Thoracic aorta (tissue), 2 donors: Measurements from ENCODE around the gene CYP27A1. TPM values are rescaled to one million over a fixed set of nuclear protein-coding genes. Genes with fewer than 3 reads are reported as not detected.
"Not testable (repeated sequence)": the region's sequence is repeated elsewhere in the genome, so short reads cannot be mapped to it uniquely, and the experiment has no call there.

Experiments used
- ATAC-seq: fragments of 150-250 bp; one replicate; pipeline ENCODE4 v1.8.0; 2017; ENCODE audit warnings: low read depth; ENCODE audit not compliant: insufficient number of reproducible peaks, low FRiP score
- DNase-seq: peaks from one replicate; pipeline ENCODE4 v3.0.0-alpha.2; 2020; ENCODE audit warnings: low spot score
- H3K27ac ChIP-seq, 2 donors: fragments of 200-600 bp; sonication (generic); 1 replicate in 1 of 2; 2 replicates in 1 of 2; pipeline ENCODE4 v1.5.1; 2016; ENCODE audit warnings: mild to moderate bottlenecking in 2 of 2, moderate library complexity in 2 of 2
- H3K27me3 ChIP-seq: fragments of 200-600 bp; sonication (generic); replicated peaks from 2 replicates; pipeline ENCODE4 v1.6.0; 2016; ENCODE audit warnings: mild to moderate bottlenecking; ENCODE audit not compliant: insufficient read depth
- H3K36me3 ChIP-seq: fragments of 200-600 bp; sonication (generic); one replicate; pipeline ENCODE4 v1.5.1; 2016
- H3K4me1 ChIP-seq, 2 donors: fragments of 200-600 bp; sonication (generic); 1 replicate in 1 of 2; 2 replicates in 1 of 2; pipeline versions ENCODE4 v1.5.1 to v1.6.0; 2016; ENCODE audit warnings: low read depth in 2 of 2, mild to moderate bottlenecking in 1 of 2; ENCODE audit not compliant: control insufficient read depth in 1 of 2
- H3K4me3 ChIP-seq: fragments of 200-600 bp; sonication (generic); 2 replicates; pipeline ENCODE4 v1.5.1; 2016; ENCODE audit warnings: mild to moderate bottlenecking
- H3K9me3 ChIP-seq: fragments of 200-600 bp; sonication (generic); 2 replicates; pipeline ENCODE4 v1.5.1; 2016
- total RNA-seq, 2 donors: library from RNA; depleted of rRNA; stranded (reverse); fragments of >200 nt; gene quantifications; one replicate each; pipeline versions ENCODE4 v1.1.0 to v1.2.3, GENCODE V29; 2016
- TF ChIP-seq, protein P1 (sequence below): fragments of 200-600 bp; sonication (generic); IDR thresholded peaks from one replicate; pipeline ENCODE4 v1.5.1; 2019; ENCODE audit warnings: antibody characterized with exemption

Gene CYP27A1
- total RNA-seq, 2 donors from 2014 or later = 31.6 to 37.8 TPM

DNA sequence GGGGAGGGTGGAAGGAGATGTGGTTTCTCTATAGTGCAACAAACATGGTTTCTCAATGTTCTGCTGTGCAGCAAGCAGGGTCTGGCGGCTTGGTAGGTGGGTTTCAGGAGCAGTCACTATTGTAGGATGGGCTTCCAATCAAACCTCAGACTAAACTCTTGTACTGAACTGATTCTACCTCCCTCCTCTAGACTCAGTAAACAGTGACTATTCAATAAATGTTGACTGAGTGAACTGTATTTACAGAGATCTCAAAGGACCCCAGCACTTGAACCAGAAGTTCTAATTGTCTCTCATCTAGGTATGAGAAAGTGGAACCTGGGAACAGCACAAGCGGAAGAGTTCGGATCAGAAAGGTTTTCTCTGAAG, 26.8 kb upstream of the CYP27A1 start:
- peaks cover 10 to 25% of the 10 kb centered on the region in 2 donors for H3K4me1 ChIP-seq
- DNase-seq (no peak), ATAC-seq (no peak)
- H3K9me3 ChIP-seq = no peaks in the 10 kb centered on the region
- H3K4me3 ChIP-seq = no peak overlapping the region
- no peaks in the 10 kb centered on the region for H3K27me3 ChIP-seq
- TF ChIP-seq, protein P1, sequence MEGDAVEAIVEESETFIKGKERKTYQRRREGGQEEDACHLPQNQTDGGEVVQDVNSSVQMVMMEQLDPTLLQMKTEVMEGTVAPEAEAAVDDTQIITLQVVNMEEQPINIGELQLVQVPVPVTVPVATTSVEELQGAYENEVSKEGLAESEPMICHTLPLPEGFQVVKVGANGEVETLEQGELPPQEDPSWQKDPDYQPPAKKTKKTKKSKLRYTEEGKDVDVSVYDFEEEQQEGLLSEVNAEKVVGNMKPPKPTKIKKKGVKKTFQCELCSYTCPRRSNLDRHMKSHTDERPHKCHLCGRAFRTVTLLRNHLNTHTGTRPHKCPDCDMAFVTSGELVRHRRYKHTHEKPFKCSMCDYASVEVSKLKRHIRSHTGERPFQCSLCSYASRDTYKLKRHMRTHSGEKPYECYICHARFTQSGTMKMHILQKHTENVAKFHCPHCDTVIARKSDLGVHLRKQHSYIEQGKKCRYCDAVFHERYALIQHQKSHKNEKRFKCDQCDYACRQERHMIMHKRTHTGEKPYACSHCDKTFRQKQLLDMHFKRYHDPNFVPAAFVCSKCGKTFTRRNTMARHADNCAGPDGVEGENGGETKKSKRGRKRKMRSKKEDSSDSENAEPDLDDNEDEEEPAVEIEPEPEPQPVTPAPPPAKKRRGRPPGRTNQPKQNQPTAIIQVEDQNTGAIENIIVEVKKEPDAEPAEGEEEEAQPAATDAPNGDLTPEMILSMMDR = no peak
- H3K27ac ChIP-seq = peak overlapping the region; percentile 72 to 77
- H3K36me3 ChIP-seq = peaks cover 9% of the 10 kb centered on the region

DNA sequence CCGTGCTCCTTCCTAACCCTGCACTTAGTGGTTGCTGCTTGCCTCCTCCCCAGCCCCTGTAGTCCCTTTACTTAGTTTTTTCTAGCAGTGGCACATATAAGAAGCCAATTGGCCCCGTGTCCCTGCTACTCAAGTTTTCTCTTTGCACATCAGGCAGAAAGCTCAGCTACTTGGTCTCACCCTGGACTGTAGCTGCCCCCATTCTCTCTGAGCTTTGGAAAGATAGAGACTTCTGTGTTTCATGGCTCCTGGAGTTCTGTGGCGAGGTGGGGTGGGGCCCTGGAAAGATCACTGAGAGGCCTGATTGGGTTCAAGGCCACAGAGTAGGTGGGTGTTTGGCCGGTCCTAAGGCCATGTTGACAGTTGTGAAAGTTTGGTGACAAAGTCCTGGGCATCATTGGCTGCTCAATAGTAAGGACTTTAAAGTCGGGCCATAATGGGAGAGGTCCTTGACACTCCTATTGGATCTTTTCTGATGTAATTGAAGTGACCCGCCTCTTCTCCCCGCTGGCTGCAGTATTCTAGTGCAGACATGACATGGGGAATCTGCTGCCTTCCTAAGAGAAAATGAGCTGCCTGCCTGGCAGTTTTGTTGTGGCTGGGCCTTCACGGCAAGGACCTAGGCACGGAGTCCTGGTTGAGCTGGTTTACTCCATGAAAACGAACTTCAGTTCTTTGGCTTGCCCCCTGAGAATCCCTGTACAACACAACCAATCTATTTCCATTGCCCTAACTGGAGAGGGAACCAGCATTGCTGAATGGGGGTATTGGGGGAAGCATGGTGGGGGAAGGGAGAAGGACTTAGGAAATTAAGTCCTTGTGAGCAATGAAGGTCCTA, 26.2 kb upstream of the CYP27A1 start:
- H3K9me3 ChIP-seq = no peaks in the 10 kb centered on the region
- no peak overlapping the region for H3K4me3 ChIP-seq
- H3K27me3 ChIP-seq = no peaks in the 10 kb centered on the region
- H3K4me1 ChIP-seq = peaks cover 10 to 25% of the 10 kb centered on the region in 2 donors
- ATAC-seq (no peak), DNase-seq (no peak)
- H3K27ac ChIP-seq = peak overlapping the region; percentile 72 to 77
- TF ChIP-seq, protein P1 = no peak
- H3K36me3 ChIP-seq = peaks cover 8% of the 10 kb centered on the region

DNA sequence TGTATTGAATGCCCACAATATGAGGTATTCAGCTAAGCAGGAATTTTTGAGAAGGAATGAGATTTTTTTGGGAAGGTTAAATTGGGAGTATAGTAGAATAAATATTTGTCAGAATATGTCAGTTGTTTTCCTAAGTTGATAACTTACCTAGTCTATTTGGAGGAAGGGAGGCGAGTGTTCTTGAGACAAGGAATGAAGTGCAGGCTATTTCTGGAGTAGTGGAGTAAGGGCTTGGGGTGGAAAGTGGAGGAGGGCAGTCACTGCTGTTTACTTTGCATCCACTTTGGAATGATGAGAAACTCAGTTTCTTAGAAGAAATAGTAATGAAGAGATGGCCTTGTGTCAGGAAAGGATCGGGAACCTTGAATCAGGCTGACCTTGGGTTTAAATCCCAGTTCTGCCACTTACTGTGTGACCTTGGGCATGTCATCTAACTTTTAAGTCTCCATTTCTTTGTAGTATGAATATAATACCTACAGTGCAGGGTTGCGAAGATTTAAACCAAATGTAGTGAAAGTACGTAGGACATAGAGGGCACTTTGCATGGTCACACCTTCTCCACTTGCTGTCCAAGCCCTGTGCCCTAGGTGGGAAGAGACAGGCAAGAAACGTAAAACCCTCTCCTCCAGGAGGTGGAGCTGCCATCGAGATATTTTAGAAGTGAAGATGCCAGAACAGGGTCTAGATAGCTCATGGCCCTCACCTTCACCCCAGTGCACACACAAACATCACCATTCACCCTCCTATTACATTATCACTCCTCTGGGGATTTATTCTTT, 25.2 kb upstream of the CYP27A1 start:
- TF ChIP-seq, protein P1 = no peak
- Histone ChIP-seq H3K27ac (peak overlapping the region; percentile 72 to 77), H3K36me3 (peaks cover 8% of the 10 kb centered on the region), H3K27me3 (no peaks in the 10 kb centered on the region), H3K4me1 (peaks cover 10 to 25% of the 10 kb centered on the region in 2 donors), H3K4me3 (no peak overlapping the region), H3K9me3 (no peaks in the 10 kb centered on the region)
- peak; percentile 88 for ATAC-seq
- no peak for DNase-seq

DNA sequence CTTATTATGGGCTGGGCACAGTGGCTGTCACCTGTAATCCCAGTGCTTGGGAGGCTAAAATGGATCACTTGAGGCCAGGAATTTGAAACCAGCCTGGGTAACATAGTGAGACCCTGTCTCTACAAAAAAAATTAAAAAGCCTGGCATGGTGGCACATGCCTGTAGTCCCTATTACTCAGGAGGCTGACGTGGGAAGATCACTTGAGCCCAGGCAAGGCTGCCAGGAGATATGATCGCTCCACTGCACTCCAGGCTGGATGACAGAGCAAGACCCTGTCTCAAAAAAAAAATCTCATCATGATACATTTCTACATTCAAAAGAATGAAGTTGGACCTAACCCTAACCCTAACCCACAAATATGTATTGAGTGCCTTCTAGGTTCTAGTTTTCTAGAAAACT, 20.2 kb upstream of the CYP27A1 start:
- TF ChIP-seq, protein P1 = no peak
- no peak for DNase-seq
- ATAC-seq = no peak
- Histone ChIP-seq H3K9me3 (no peaks in the 10 kb centered on the region), H3K27me3 (no peaks in the 10 kb centered on the region), H3K4me1 (peaks cover 5 to 12% of the 10 kb centered on the region in 2 donors), H3K36me3 (no peaks in the 10 kb centered on the region), H3K4me3 (no peak overlapping the region), H3K27ac (no peak overlapping the region)

DNA sequence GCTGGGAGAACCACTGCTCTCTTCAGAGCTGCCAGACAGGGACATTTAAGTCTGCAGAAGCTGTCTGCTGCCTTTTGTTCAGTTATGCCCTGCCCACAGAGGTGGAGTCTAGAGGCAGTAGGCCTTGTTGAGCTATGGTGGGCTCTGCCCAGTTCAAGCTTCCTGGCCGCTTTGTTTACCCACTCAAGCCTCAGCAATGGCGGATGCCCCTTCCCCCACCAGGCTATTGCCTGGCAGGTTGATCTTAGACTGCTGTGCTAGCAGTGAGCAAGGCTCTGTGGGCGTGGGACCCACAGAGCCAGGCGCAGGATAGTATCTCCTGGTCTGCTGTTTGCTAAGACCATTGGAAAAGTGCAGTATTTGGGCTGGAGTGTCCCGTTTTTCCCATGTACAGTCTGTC, 9.2 kb upstream of the CYP27A1 start:
- not testable (repeated sequence) for H3K27ac ChIP-seq, H3K27me3 ChIP-seq, ATAC-seq, DNase-seq, H3K4me3 ChIP-seq, H3K9me3 ChIP-seq, H3K36me3 ChIP-seq, H3K4me1 ChIP-seq
